ENCODE measurements around the gene USP32.

GRCh38 chr17:60387666-60388065 is 4.3 kb downstream of the USP32 start:
- TF ChIP-seq POLR2AphosphoS5 (IDR thresholded peaks at IDR 0.05; ENCODE audit: low read depth, low read length) (no peak), POLR2A (IDR thresholded peaks at IDR 0.05; ENCODE audit: low read depth, low read length) (no peak), TAF1 (IDR thresholded peaks at IDR 0.05; ENCODE audit: borderline replicate concordance, low read depth, low read length) (no peak)

All from GM12892 (cell line).